PFSK-1 (cell line): ENCODE data around the gene IFIH1. TPM values are rescaled to one million over a fixed set of nuclear protein-coding genes. Genes with fewer than 3 reads are reported as not detected.

Source experiments
- FOXP2 ChIP-seq: optimal IDR thresholded peaks from 2 replicates; pipeline ENCODE3; 2011; ENCODE audit warnings: borderline replicate concordance, control low read depth, inconsistent platforms; ENCODE audit not compliant: insufficient read depth; ENCODE audit errors: extremely low read length, extremely low read depth
- POLR2AphosphoS5 ChIP-seq: IDR thresholded peaks from 2 replicates; pipeline ENCODE4 v1.6.1; 2012; ENCODE audit warnings: low read depth, mild to moderate bottlenecking, control low read depth, low read length, moderate library complexity
- SIN3A ChIP-seq: IDR thresholded peaks from 2 replicates; pipeline ENCODE4 v1.6.1; 2012; ENCODE audit warnings: mild to moderate bottlenecking, low read length, moderate library complexity, borderline replicate concordance; ENCODE audit not compliant: insufficient read depth
- TAF1 ChIP-seq: IDR thresholded peaks from 2 replicates; pipeline ENCODE4 v1.6.1; 2012; ENCODE audit warnings: low read length, control low read depth, borderline replicate concordance; ENCODE audit not compliant: insufficient read depth
- polyA plus RNA-seq: library from polyadenylated mRNA; unstranded; fragments of >200 nt; gene quantifications from one replicate; pipeline ENCODE4 v1.2.1, GENCODE V29; 2012; ENCODE audit warnings: low read depth, missing spikeins; ENCODE audit not compliant: insufficient read length
- TF ChIP-seq, protein P1 (sequence below), 2 experiments: IDR thresholded peaks; 2 replicates each; pipeline versions ENCODE4 v1.6.1 to v1.8.0; 2011 to 2012; ENCODE audit warnings: low read depth in 2 of 2, low read length in 2 of 2, control low read depth in 1 of 2, inconsistent platforms in 1 of 2, mild to moderate bottlenecking in 1 of 2, moderate library complexity in 1 of 2; ENCODE audit not compliant: insufficient read depth in 1 of 2

Gene IFIH1
- not detected for polyA plus RNA-seq

DNA sequence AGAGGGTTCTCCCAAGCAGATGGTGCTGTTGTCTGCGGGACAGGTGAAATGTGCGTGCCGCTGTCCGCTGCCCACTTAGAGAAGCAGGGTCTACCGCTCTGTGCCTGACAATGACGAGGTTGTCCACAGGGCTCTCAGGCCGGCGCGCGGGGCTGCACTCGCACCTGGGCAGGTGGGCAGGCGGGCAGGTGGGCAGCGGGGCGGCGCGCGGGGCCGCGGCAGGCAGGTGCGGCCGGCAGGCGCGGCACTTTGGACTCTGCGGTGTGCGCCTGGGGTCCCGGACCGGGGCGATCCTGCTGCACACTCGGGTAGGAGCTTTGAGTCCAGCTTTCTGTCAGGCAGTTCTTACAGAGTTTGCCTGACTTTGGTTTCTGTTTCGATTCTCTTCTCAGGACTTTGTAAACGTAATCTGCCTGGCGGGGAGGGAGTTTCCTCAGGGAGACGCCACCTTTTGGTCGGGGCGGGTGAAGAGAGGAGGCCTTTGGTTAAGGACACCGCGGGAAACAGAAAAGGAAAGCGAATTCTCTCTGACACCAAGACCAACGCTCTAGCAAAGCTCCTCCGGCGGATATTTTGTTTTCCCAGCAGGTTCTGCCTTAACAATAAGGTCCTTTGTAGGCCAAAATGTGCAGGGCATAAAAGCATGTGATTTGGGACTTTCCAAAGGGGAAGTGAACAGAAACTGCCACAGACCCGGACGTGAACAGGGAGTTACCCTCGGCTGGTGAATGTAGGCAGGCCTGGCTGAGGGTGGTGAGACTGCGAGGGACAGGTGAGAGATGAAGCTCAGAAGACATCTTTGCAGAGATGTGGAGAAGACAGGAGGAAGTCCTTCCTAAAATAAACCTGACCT, at the start of gene IFIH1:
Gene IFIH1 (minus strand): TSS at position 357 of the 853 bp plus-strand sequence. CDS start 377 bp downstream, outside the sequence.
- TF ChIP-seq FOXP2 (no peak), SIN3A (no peak), POLR2AphosphoS5 (no peak), TAF1 (no peak)
- TF ChIP-seq, protein P1, sequence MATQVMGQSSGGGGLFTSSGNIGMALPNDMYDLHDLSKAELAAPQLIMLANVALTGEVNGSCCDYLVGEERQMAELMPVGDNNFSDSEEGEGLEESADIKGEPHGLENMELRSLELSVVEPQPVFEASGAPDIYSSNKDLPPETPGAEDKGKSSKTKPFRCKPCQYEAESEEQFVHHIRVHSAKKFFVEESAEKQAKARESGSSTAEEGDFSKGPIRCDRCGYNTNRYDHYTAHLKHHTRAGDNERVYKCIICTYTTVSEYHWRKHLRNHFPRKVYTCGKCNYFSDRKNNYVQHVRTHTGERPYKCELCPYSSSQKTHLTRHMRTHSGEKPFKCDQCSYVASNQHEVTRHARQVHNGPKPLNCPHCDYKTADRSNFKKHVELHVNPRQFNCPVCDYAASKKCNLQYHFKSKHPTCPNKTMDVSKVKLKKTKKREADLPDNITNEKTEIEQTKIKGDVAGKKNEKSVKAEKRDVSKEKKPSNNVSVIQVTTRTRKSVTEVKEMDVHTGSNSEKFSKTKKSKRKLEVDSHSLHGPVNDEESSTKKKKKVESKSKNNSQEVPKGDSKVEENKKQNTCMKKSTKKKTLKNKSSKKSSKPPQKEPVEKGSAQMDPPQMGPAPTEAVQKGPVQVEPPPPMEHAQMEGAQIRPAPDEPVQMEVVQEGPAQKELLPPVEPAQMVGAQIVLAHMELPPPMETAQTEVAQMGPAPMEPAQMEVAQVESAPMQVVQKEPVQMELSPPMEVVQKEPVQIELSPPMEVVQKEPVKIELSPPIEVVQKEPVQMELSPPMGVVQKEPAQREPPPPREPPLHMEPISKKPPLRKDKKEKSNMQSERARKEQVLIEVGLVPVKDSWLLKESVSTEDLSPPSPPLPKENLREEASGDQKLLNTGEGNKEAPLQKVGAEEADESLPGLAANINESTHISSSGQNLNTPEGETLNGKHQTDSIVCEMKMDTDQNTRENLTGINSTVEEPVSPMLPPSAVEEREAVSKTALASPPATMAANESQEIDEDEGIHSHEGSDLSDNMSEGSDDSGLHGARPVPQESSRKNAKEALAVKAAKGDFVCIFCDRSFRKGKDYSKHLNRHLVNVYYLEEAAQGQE (IDR thresholded peaks at IDR 0.05; ENCODE audit: insufficient read depth in 1 of 2, low read depth in 2 of 2, low read length in 2 of 2) = no peak

DNA sequence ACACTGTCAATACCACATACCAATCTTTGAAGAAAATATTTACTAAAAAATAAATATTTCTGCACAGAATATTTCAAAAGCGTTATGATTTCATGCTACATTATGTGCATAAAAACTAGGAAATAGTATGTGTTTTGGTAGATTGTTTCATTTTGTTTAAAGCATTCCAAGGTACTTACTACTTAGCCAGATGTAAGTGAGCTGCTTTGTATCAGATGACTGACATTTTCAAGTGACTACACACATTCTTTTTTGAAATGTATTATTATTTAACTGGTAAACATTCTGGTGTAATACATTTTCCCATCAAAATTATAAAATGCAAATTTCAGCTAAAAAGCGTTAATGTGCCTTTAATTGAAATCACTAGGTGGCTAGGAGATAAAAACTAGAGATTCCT, 46.9 kb upstream of the IFIH1 start:
- TF ChIP-seq, protein P1 (IDR thresholded peaks at IDR 0.05; ENCODE audit: insufficient read depth in 1 of 2, low read depth in 2 of 2, low read length in 2 of 2) = no peak
- no peak for TF ChIP-seq FOXP2
- no peak for TF ChIP-seq SIN3A

DNA sequence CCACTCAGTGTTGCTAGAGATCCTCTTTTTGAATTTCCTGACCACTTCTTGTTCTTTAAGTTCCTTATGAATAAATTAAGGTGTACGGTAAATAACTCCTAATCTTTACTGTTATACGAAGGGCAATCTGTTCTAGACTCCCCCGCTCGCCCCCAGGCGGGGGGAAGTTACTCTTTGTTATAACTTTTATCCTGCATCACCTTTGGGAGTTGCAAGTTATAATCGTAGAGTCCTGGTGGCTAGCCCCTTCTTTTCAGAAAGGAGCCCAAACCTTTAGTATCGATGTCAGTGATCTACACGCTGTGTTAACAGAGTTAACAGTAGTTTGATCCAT, 26.1 kb upstream of the IFIH1 start:
- TF ChIP-seq, protein P1 (IDR thresholded peaks at IDR 0.05; ENCODE audit: insufficient read depth in 1 of 2, low read depth in 2 of 2, low read length in 2 of 2) = no peak
- TF ChIP-seq TAF1 (no peak), FOXP2 (no peak), POLR2AphosphoS5 (no peak), SIN3A (no peak)

DNA sequence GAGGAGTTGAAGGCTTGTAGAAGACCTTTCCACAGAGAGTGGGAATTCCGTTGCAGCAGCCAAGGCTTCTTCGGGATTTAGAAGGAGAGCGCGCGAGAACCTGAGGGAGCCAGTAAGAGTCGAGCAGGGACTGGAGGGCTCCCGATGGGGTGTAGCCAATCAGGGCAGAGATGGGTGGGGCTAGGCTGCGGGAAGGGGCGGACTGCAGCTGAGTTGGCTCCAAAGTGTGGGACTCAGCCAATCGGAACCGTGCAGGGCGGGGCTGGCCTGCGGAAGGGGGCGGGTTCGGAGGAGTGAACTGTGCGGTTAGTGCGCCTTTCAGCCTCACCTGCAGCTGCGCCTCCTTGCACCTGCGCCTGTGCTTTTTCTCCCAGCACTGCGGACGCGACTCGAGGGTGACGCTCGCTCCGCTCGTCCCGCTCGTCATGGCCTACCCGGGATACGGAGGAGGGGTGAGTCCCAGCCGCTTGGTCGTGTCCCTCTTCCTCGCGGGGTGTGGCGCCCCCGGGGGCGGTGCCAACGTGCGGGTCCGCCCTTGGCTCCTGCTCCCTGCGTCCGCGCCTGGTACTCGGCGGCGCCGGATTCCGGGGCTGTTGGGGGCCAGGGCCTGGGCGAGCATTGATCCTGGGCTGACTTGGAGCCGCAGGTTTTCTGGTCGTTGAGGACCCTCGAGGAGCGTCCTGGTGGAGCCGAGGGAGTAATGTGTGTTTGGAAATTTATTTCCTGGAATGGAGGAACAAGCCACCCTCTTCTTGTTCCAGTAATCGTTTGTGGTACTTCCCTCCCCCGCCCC, 25.5 kb upstream of the IFIH1 start, which contains the start of gene GCA:
Gene GCA (plus strand): TSS at position 309 of the 793 bp plus-strand sequence. CDS start 117 bp downstream, at position 426.
- TF ChIP-seq FOXP2 (no peak), POLR2AphosphoS5 (no peak)
- TF ChIP-seq, protein P1 (IDR thresholded peaks at IDR 0.05; ENCODE audit: insufficient read depth in 1 of 2, low read depth in 2 of 2, low read length in 2 of 2) = no peak

DNA sequence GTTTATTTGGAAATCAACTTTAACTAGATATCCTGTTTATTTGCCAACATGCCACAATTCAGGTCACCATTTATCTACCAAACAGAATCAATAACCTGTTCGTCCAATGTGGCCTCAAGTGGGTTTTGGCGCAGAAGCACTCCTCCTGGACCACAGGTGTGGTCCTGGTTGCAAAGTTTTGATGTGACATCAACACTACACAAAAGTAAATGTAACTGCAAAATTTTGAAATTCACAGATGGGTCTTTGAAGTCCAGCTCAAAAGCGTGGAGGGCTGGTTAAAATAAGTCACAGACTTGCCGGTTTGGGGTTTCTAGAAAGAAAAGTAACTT, 25.0 kb upstream of the IFIH1 start:
- no peak for TF ChIP-seq POLR2AphosphoS5
- TF ChIP-seq FOXP2 = no peak
- TF ChIP-seq SIN3A = no peak
- TF ChIP-seq TAF1 = no peak
- TF ChIP-seq, protein P1 (IDR thresholded peaks at IDR 0.05; ENCODE audit: insufficient read depth in 1 of 2, low read depth in 2 of 2, low read length in 2 of 2) = no peak
